Stimulated activated naive B cell treated with anti-CD40 and anti-IgM and Interleukin-4, amounts not matched to agents 10 μg/mL and 1 μg/mL and 100 μg/mL, for 72 hours (primary cell): Measurements from ENCODE around the gene UNC119.

ENCODE experiments used
- ATAC-seq, 2 donors: fragments of 150-1000 bp; cut with Tn5 transposase; replicated peaks; 2 replicates each; pipeline ENCODE4 v1.10.0; 2021; ENCODE audit warnings: moderate library complexity in 1 of 2
- DNase-seq: peaks from one replicate; pipeline ENCODE4 v3.0.0; 2021
- H3K27ac Mint-ChIP-seq: one replicate; pipeline ENCODE4 v1.8.0; 2022; ENCODE audit warnings: mild to moderate bottlenecking, mixed read lengths
- H3K27me3 Mint-ChIP-seq, 2 donors: one replicate each; pipeline ENCODE4 v1.8.0; 2022; ENCODE audit warnings: mixed read lengths in 2 of 2
- H3K36me3 Mint-ChIP-seq, 2 donors: one replicate each; pipeline ENCODE4 v1.8.0; 2022; ENCODE audit warnings: mixed read lengths in 2 of 2, mild to moderate bottlenecking in 1 of 2
- H3K4me1 Mint-ChIP-seq, 2 donors: one replicate each; pipeline ENCODE4 v1.8.0; 2022; ENCODE audit warnings: mixed read lengths in 2 of 2, mild to moderate bottlenecking in 1 of 2
- H3K4me3 Mint-ChIP-seq, 2 donors: one replicate each; pipeline ENCODE4 v1.8.0; 2022; ENCODE audit warnings: mild to moderate bottlenecking in 2 of 2, mixed read lengths in 2 of 2, moderate library complexity in 1 of 2
- H3K9me3 Mint-ChIP-seq, 2 donors: one replicate each; pipeline ENCODE4 v1.8.0; 2022; ENCODE audit warnings: mixed read lengths in 2 of 2, mild to moderate bottlenecking in 1 of 2

Gene UNC119

DNA sequence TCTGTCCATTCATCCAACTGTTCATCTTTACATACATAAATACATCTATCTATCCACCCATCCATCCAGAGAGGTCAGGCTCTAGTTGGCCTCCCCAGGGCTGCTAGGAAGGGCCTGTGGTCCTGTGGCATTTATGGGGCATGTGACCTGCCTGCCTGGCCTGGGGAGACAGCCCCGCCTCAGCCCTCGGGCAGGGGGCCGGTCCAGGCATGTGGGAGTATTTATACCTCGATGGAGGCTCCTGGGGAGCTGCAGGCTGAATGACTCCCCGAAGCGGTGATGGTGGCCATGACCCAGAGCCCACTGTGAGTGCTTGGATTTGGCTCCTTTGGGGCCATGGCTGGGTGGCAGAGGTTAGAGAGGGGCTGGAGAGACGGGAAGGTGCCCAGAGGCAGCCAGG is 38.9 kb downstream of the UNC119 start:
- no peak overlapping the region for H3K27ac Mint-ChIP-seq

DNA sequence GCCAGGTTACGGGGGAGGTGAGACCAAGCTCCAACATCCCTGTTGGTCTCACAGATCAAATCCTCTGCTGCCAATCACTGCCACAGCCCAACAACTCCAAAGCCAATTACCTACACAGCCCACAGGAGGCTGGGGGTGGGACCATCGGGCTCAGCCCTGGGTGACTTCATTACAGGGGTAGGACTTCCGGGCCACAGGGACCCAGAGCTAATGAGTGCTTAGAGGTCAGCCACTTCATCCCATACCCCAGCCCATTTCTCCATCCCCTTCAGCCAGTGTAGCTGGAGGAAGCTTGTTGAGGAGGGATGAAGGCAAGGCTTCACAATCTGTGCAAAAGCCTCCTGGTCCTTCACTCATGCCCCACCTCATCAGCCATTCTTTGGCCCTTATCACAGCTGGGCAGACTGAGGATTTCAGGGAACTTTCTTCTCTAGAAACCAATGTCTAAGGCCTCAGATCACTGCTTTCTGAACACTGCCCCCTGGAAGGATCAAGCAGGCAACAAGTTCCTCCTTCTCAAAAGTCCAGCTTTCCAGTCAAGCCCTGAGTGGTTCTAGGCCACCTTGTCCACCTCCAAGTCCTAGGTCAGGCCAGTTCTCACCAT is 40.5 kb downstream of the UNC119 start:
- Mint-ChIP-seq H3K4me3 (no peak overlapping the region), H3K27ac (no peak overlapping the region), H3K9me3 (no peaks in the 10 kb centered on the region), H3K4me1 (peaks cover 0 to 1% of the 10 kb centered on the region in 2 donors), H3K27me3 (peaks cover 27 to 34% of the 10 kb centered on the region in 2 donors), H3K36me3 (no peaks in the 10 kb centered on the region)
- DNase-seq (no peak), ATAC-seq (no peak)

More for the DNA sequence above, 38.9 kb downstream of the UNC119 start:
- H3K4me3 Mint-ChIP-seq, result no peak overlapping the region
- no peak for ATAC-seq
- H3K36me3 Mint-ChIP-seq, result no peaks in the 10 kb centered on the region
- no peak for DNase-seq
- H3K4me1 Mint-ChIP-seq, result peaks cover 7% of the 10 kb centered on the region in 2 donors
- H3K27me3 Mint-ChIP-seq, result peaks cover 19 to 24% of the 10 kb centered on the region in 2 donors
- H3K9me3 Mint-ChIP-seq, result no peaks in the 10 kb centered on the region

GRCh38 chr17:28509789-28510188 is 42.6 kb downstream of the UNC119 start:
- no peak for ATAC-seq
- H3K9me3 Mint-ChIP-seq, result no peaks in the 10 kb centered on the region
- peaks cover 0 to 1% of the 10 kb centered on the region in 2 donors for H3K4me1 Mint-ChIP-seq
- H3K4me3 Mint-ChIP-seq, result no peak overlapping the region
- H3K36me3 Mint-ChIP-seq, result no peaks in the 10 kb centered on the region
- H3K27me3 Mint-ChIP-seq, result peaks cover 40 to 51% of the 10 kb centered on the region in 2 donors
- no peak overlapping the region for H3K27ac Mint-ChIP-seq
- no peak for DNase-seq

- Mint-ChIP-seq H3K4me3 (no peak overlapping the region), H3K27ac (no peak overlapping the region), H3K4me1 (peaks cover 0 to 1% of the 10 kb centered on the region in 2 donors), H3K9me3 (no peaks in the 10 kb centered on the region), H3K36me3 (no peaks in the 10 kb centered on the region), H3K27me3 (peaks cover 40 to 52% of the 10 kb centered on the region in 2 donors)
- DNase-seq (no peak), ATAC-seq (no peak)
These were observed 44.2 kb downstream of the UNC119 start for GRCh38 chr17:28508211-28508724.

- ATAC-seq, result no peak
- no peak overlapping the region for H3K27ac Mint-ChIP-seq
These were observed 44.7 kb downstream of the UNC119 start for GRCh38 chr17:28507567-28508203.

GRCh38 chr17:28506763-28507487 is 45.5 kb downstream of the UNC119 start:
- Mint-ChIP-seq H3K36me3 (no peaks in the 10 kb centered on the region), H3K27me3 (peaks cover 40 to 52% of the 10 kb centered on the region in 2 donors), H3K4me3 (no peak overlapping the region), H3K4me1 (peaks cover under 1 to 1% of the 10 kb centered on the region in 2 donors), H3K9me3 (no peaks in the 10 kb centered on the region), H3K27ac (no peak overlapping the region)
- DNase-seq (no peak), ATAC-seq (no peak)

More at GRCh38 chr17:28507567-28508203, 44.7 kb downstream of the UNC119 start:
- Mint-ChIP-seq H3K36me3 (no peaks in the 10 kb centered on the region), H3K4me3 (no peak overlapping the region), H3K9me3 (no peaks in the 10 kb centered on the region), H3K27me3 (peaks cover 40 to 52% of the 10 kb centered on the region in 2 donors), H3K4me1 (peaks cover 0 to 1% of the 10 kb centered on the region in 2 donors)
- DNase-seq, result no peak

- DNase-seq (no peak), ATAC-seq (no peak)
- Mint-ChIP-seq H3K27me3 (peaks cover 40 to 52% of the 10 kb centered on the region in 2 donors), H3K27ac (no peak within 1 kb of the TSS), H3K36me3 (no peaks in the 10 kb centered on the region), H3K4me1 (peaks cover 9% of the 10 kb centered on the region in 2 donors), H3K4me3 (no peak within 1 kb of the TSS), H3K9me3 (no peaks in the 10 kb centered on the region)
These were observed 46.3 kb downstream of the UNC119 start, which contains the start of gene FOXN1 for GRCh38 chr17:28505986-28506665. FOXN1 (plus strand) TSS chr17:28506348; CDS start chr17:28523970, 17,622 bp downstream.

- DNase-seq (no peak), ATAC-seq (no peak)
- H3K4me1 Mint-ChIP-seq, result peaks cover 18 to 19% of the 10 kb centered on the region in 2 donors
- no peaks in the 10 kb centered on the region for H3K36me3 Mint-ChIP-seq
- H3K27ac Mint-ChIP-seq, result no peak overlapping the region
- H3K9me3 Mint-ChIP-seq, result no peaks in the 10 kb centered on the region
- no peak overlapping the region for H3K4me3 Mint-ChIP-seq
- peaks cover 21 to 28% of the 10 kb centered on the region in 2 donors for H3K27me3 Mint-ChIP-seq
These were observed 49.0 kb downstream of the UNC119 start for GRCh38 chr17:28503420-28503819.

GRCh38 chr17:28501421-28502284 is 50.8 kb downstream of the UNC119 start:
- ATAC-seq (no peak), DNase-seq (no peak)
- peaks cover 18 to 19% of the 10 kb centered on the region in 2 donors for H3K4me1 Mint-ChIP-seq
- H3K36me3 Mint-ChIP-seq, result no peaks in the 10 kb centered on the region
- peak overlapping the region in 1 of 2 donors; percentile 21 for H3K4me3 Mint-ChIP-seq
- H3K27ac Mint-ChIP-seq, result peak overlapping the region; percentile 44
- H3K27me3 Mint-ChIP-seq, result peaks cover 12 to 16% of the 10 kb centered on the region in 2 donors
- H3K9me3 Mint-ChIP-seq, result no peaks in the 10 kb centered on the region

DNA sequence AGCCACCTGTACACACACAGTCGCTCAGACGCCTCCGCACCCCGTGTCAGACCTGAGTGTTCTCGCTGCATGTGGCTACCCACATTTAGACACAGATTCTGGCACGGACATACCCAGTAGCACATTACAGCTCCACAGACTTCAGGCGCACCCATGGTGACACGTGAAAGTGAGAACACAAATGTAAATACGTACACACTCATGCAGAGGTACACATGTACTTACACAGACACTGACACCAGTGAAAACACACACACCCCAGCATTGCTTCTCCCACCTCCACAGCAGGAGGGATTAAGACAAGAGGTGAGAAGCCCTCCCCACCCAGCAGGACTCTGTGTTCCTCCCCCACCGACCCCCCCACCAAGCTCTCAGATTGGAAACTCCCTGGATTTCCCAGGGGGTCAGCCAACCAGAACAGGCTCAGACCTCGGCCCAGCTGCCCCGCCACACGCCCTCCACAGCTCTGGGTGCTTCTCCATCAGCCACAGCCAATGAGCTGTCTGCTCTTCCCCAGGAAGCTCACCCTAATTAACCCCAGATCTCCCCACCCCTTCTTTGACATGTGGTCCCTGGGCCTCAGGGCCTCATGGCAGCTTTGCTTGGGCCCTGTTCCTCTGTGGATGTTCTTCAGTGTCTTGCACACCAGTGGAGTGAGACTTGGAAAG is 51.6 kb downstream of the UNC119 start:
- peak overlapping the region; percentile 44 for H3K27ac Mint-ChIP-seq
- peaks cover 18 to 19% of the 10 kb centered on the region in 2 donors for H3K4me1 Mint-ChIP-seq
- no peaks in the 10 kb centered on the region for H3K9me3 Mint-ChIP-seq
- H3K4me3 Mint-ChIP-seq, result peak overlapping the region in 1 of 2 donors; percentile 7
- ATAC-seq, result peak; percentile 74 to 81
- peaks cover 12 to 19% of the 10 kb centered on the region in 2 donors for H3K27me3 Mint-ChIP-seq
- H3K36me3 Mint-ChIP-seq, result no peaks in the 10 kb centered on the region
- DNase-seq, result peak; percentile 28

DNA sequence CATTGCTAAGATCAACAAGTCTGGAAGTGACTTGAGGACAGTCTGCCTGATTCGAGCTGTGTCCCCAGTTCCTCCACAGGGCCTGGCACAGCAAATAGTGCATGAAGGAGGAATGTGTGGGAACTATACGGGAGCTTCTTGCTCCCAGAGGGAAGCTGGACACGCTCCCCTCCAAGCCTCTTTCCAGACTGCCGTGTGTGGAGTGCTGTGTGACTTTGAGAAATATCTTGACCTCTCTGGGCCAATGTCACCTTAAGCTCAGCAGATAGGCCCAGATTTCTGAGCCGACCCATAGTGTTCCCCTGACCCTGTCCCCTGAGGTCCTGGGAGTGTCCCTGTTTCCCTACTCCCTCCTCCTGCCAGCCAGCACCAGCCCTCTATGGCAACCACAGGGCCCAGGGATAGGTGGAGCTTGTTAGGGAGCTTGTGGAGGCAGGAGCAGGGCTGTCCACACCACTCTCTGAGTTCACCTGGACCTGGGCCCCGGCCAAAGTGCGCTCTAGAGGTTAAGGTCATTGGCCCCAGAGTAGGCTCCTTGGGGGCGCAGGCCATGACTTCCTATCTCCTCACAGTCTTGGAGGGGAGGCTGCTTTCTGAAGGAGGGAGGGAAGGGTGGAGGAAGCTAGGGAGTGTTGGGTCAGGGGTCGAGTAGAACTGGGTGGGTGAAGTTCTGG is 52.6 kb downstream of the UNC119 start:
- Mint-ChIP-seq H3K4me1 (peaks cover 19 to 20% of the 10 kb centered on the region in 2 donors), H3K27ac (no peak overlapping the region), H3K27me3 (peaks cover 4 to 12% of the 10 kb centered on the region in 2 donors), H3K4me3 (no peak overlapping the region), H3K9me3 (no peaks in the 10 kb centered on the region), H3K36me3 (no peaks in the 10 kb centered on the region)
- DNase-seq, result no peak
- ATAC-seq, result no peak

DNA sequence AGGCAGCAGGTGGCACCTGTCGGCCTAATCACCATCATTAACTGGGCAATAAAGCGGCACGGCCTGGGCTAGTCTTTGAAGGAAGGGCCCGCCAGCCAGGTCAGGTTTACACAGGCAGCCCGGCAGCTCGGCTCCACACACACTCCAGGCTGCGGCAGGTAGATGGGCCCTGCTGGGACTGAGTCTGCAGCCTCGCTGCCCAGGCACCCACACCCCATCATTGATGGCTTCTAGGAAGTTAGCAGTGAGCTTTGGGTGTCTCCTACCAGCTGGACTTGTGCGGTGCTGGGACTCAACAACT is 53.1 kb downstream of the UNC119 start:
- no peaks in the 10 kb centered on the region for H3K9me3 Mint-ChIP-seq
- no peak for ATAC-seq
- H3K27ac Mint-ChIP-seq, result no peak overlapping the region
- no peak overlapping the region for H3K4me3 Mint-ChIP-seq
- H3K36me3 Mint-ChIP-seq, result no peaks in the 10 kb centered on the region
- H3K4me1 Mint-ChIP-seq, result peaks cover 19 to 25% of the 10 kb centered on the region in 2 donors
- DNase-seq, result no peak
- peaks cover 3 to 10% of the 10 kb centered on the region in 2 donors for H3K27me3 Mint-ChIP-seq
